Spleen (tissue), 7 donors: ENCODE data around the gene ESR1.

Experiments used
- POLR2AphosphoS5 ChIP-seq, 3 donors: sonication (generic); formaldehyde crosslinking; IDR thresholded peaks; one replicate each; pipeline ENCODE4 v1.5.1; 2017; ENCODE audit warnings: antibody characterized with exemption in 3 of 3
- TF ChIP-seq, protein P1 (sequence below), 11 experiments: fragments of 200-600 bp in 7 of 11; fragments of 450-650 bp in 4 of 11; sonication (generic) in 4 of 11; IDR thresholded peaks in 8 of 11; conservative IDR thresholded peaks in 3 of 11; 1 replicate in 7 of 11; 2 replicates in 4 of 11; pipeline versions ENCODE4 v1.4.0 to v1.8.0; 2016 to 2021; ENCODE audit warnings: antibody characterized with exemption in 11 of 11, inconsistent platforms in 4 of 11, mild to moderate bottlenecking in 1 of 11
- donor health status: DM: no; HTN: no; CAD: no; lungs with moderate emphysema.
- donor health status: DM: no; HTN: no; CAD: no.
- donor health status: DM: no; HTN: no; CAD: no.

DNA sequence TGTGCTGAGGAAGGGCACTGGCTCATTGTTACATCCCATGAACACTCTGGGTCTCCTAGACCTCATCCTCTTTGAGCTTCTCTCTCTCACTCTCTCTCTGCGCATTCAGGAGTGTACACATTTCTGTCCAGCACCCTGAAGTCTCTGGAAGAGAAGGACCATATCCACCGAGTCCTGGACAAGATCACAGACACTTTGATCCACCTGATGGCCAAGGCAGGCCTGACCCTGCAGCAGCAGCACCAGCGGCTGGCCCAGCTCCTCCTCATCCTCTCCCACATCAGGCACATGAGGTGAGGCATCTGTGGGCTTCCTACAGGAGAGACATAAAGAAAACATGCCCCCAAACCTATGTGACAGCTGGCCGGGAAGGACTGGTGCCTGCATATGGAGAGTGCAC, 286.8 kb downstream of the ESR1 start:
- TF ChIP-seq POLR2AphosphoS5 (IDR thresholded peaks at IDR 0.05): no peak
- TF ChIP-seq, protein P1, sequence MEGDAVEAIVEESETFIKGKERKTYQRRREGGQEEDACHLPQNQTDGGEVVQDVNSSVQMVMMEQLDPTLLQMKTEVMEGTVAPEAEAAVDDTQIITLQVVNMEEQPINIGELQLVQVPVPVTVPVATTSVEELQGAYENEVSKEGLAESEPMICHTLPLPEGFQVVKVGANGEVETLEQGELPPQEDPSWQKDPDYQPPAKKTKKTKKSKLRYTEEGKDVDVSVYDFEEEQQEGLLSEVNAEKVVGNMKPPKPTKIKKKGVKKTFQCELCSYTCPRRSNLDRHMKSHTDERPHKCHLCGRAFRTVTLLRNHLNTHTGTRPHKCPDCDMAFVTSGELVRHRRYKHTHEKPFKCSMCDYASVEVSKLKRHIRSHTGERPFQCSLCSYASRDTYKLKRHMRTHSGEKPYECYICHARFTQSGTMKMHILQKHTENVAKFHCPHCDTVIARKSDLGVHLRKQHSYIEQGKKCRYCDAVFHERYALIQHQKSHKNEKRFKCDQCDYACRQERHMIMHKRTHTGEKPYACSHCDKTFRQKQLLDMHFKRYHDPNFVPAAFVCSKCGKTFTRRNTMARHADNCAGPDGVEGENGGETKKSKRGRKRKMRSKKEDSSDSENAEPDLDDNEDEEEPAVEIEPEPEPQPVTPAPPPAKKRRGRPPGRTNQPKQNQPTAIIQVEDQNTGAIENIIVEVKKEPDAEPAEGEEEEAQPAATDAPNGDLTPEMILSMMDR (IDR thresholded peaks at IDR 0.05 in 8 of 11, conservative IDR thresholded peaks at IDR 0.05 in 3 of 11): no peak
